NCI-H2227 treated with DMSO at 0.1 percent for 48 hours (cell line): ENCODE data around the gene USPL1.

Experiments used
- DNase-seq: peaks from one replicate; lab custom pipeline; 2025; lab: John Stamatoyannopoulos, UW

The USPL1 gene

DNA sequence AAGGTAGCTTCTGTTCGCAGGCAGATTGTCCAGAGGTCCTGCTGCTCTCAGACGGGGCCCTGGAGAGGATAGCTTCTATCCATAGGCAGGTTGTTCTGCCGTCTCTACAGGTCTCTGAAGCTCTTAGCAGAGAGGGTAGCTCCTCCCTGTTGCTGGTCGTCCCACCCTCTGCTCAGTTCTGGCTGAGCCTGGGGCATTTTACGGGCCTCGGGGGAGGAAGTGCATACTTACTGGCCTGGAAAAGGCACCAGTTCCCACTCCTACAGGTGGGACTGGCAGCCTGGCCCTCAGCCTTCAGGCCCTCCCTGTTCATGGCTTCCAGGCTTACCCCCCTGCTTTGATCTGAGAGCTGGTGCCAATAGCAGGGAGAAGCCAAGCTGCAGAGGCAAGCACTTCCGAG lies 42.3 kb downstream of the USPL1 start:
- no peak for DNase-seq

DNA sequence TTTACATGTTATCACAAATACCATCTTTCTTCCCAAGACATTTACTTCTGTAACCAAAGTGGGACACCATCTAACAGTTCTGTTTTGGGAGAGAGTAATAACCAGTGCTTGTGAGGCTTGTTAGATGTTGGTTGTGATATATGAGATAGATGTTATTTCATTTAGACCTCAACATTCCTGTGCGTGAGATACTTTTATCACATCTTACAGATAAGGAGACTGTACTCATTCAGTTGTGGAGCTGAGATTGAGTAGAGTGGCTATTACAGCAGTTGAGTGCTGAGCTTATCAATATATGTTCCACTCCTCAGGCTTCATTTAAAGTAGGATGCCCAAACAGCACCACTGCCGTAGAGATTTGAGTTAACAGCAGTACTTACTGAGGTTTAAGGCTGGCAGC lies 43.1 kb downstream of the USPL1 start:
- DNase-seq = no peak

DNA sequence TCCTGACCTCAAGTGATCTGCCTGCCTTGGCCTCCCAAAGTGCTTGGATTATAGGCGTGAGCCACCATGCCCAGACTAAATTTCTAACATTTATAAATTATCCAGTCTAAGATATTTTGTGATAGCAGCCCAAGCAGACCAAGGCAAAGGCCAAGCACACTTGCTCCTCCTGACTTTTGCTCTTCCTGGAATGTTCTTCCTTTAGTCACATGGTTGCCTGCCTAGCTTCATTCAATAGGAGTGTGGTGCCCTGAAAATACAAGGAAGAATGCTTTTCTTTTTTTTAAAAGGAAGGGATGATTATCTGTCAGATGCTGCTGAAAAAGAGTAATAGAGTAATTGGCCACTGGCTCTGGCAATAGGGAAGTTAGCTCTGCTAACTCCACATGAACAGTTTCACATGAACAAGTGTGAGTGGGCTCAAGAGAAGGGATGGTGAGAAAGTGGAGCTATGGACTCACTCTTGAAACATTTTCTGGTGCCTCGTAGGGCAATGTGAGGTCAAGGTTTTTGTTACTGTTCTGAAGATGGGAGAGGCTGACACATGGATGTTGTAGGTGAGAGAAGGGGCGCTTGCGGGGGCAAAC lies 47.1 kb downstream of the USPL1 start:
- no peak for DNase-seq

DNA sequence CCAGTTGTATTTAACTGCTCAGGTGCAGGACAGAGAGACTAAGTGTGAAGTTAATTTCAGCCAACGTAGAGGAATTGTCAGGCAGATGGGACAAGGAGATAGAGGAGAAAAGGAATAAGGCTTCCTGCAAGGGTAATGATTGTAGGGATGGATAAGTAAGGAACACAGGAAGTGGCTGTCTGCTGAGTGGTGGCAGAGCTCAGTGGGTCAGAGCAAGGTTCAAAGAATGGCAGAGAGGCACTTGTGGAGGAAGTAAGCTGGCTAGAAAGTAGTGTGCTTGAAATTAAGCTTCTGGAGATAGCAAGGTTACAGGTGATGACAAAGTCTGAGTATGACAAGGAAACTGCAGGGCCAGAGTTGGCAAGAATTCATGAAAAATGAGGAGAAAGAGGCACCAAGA lies 47.9 kb downstream of the USPL1 start:
- DNase-seq = no peak

DNA sequence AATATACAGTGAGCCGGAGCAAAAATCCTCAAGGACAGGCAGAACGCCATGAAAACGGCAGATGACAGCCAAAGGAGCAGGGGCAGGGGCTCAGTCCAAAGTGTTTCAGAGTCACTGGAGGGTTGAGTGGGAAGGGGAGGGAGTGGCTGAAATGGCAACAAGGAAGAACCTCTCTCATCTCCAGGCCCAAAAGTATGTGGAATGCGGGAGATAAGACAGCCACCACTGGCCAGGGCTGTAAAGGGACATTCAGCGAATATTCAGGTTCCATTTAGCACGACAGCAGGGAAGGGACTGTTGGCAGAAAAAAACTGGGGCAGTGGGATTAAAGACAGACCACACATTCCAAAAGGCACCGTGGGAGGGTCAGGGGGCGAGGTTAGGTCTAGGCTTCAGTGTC lies 48.4 kb downstream of the USPL1 start:
- no peak for DNase-seq

DNA sequence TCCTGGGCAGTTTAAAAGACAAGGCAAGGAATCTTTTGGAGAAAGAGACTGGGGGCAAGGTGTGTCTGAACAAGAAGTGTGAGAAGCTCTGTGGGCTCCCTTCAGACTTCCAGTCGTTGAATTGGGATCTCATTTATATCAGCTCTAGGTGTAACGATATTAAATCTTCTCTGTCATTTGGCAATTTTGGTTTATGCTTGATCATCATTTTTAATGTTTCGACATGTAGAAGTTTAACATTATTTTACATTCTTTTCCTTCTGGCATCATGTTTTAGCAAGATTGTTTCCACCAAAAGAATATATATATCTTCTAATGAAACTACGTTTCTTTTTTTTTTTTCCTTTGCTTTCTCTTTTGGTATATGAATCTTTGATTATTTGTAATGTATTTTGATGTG lies 49.3 kb downstream of the USPL1 start:
- no peak for DNase-seq

DNA sequence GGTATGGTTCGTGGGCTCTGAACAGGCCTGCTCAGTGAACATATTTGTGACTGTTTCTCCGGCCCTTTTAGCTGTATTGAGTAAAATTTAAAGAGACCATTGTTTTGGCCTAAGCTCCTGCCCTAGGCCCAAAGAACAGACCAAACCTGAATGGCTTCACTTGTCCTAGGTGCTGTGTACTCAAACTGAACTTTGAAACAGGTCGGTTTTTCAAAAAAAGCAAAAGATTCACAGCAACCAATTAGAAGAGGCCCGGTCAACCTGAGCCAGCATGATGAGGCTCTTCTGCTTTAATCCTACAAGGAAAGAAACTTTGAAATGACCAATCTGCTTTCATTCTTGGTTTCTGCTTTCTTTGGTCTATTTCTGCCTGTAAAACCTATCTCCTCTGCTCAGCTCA lies 50.6 kb downstream of the USPL1 start:
- no peak for DNase-seq

DNA sequence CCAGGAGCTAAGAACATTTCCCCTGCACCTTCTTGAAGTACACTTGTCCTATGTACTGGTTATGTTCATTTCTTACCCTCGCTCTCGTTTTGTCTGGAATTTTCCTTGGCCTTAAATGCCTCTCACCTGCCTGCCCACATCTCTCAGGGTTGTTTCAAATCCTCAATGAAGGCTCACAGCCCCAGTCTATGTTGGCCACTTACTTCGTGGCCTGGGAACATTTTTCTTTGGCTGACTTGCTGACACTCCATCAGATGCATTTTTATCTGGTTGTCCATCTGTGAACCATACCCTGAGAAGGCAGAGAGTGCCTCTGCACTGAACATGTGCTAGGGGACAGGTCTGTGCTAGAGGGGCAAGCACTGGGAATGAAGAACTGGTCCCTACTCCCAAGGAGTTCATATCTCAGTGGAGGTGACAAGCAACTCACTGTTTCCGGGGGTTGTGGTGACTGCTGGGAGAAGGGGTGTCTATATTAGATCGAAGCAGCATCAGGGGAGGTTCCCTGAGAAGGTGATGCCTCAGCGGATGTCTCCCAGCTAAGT lies 53.6 kb downstream of the USPL1 start:
- DNase-seq = no peak

DNA sequence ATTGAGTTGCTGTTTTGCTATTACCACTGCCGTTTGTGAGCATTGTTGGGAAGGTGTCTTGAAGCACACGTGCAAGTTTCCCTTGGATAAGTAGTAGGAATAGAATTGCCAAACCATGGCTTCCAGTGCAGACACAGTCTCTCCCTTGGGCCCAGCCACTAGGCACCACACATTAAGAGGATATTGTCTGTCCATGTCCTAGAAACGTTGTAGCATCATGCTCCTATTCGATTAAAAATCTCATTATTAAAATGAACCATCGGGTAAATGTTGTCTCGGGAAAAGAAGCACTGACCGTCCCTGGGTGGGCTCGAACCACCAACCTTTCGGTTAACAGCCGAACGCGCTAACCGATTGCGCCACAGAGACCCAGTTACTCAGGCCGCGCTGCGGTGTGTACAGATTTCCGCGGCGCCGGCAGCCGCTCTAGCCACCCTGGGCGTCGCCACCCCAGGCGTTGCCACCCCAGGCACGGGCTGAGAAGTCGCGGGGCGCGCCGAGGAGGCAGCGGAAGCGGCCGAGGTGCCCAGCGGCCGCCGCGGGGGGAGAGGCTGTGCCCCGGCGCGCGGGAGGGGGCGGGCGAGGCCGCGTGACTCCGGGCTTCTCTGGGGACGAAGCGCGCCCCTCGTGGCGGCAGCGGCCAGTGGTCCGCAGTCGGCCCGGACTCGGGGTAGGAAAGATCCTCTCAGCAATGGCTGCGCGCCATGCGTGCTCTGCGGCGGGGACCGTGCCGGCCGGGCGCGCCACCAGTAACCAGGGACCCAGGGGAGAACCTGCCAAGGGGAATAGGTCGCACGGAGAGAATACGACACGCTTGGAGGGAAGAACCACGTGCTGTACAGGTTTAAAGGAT lies 56.2 kb downstream of the USPL1 start:
- peak; percentile 76 for DNase-seq

DNA sequence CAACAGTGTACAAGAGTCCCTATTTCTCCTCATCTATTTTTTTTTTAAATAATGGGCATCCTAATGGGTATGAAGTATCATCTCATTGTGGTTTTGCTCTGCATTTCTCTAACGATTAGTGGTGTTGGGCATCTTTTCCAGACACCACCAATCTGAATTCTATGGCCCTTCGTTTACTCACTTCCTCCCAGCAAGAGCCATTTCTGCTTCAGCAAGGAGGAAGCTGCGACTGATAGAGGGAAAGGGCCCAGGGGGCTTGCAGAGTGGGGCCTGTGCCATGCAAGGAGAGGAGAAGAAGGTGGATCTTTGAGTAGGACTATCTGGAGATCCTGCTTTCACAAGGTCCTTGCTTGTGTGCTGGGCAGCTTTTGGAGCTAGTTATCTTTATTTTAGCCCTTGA lies 58.0 kb downstream of the USPL1 start:
- DNase-seq = no peak

DNA sequence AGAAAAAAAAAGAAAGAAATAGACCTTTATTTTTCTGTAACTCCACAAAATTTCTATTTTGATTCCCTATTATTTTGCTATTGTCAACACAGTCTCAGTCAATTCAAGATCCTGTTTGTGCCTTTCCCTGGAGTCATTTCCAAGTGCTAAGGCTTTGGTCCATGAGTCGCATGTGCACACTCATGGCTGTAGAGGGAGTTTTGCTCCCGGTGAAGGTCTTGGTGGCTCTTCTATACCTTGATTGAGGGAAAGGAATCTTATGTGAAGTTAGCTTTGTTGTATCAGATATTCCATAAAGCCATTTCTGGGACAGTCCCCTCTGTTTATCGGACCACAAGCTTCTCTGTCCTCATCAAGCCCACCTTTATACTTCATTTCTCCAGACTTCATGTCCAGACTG lies 59.0 kb downstream of the USPL1 start:
- no peak for DNase-seq

DNA sequence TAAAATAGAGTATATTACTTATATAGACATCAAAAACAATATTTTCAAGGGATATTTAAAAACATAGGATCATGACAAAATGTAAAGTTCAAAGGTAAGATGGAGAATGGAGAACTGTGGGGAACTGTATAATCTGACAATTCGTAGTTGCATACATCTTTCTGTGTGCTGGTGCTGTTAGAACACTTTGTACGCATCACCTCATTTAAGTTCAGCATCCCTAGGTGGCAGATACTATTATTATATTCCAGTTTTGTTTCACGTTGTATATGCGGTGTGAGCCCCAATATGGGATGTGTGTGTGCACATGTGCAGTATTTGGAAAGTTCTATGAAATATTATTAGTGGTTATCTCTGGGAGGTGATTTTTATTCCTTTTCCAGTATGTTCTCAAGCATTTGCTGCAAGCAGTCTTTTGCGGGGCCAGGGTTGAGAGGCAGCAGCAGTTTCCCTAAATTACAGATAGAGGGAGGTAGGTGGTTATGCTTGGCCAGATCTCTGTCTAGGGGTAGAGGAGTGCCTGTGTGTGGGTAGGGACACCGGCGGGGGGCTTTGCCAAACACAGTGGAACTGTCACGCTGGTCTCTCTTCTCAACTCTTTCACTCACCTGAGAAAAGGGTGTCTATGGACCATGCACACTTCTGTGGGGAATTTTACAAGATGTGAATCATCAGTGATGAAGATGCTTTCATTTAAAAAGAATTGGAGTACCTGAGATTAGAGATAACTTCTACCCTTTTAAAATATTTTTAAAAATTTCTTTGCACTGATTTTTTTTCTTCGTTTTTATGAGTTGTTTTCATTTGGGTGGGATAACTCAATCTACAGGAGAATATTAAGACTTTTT lies 62.0 kb downstream of the USPL1 start:
- peak; percentile 4 for DNase-seq

DNA sequence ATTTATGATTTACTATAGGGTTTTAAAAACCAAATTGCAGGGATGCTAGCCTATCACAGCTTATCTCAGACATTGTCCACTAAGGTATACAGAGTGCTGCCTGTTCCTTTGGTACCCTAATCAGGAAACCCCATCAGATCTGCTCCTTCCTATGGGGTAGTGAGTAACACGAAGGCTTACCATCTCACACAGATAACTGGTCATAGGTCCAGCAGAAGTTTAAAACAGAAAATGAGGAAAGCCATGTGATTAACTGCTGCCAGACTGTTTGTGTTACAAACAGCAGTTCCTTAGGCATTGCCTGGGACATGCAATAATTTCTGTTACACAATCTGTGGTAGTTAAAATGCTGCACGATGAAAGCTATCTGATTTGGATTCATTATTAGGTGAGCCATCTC lies 64.1 kb downstream of the USPL1 start:
- DNase-seq = no peak

DNA sequence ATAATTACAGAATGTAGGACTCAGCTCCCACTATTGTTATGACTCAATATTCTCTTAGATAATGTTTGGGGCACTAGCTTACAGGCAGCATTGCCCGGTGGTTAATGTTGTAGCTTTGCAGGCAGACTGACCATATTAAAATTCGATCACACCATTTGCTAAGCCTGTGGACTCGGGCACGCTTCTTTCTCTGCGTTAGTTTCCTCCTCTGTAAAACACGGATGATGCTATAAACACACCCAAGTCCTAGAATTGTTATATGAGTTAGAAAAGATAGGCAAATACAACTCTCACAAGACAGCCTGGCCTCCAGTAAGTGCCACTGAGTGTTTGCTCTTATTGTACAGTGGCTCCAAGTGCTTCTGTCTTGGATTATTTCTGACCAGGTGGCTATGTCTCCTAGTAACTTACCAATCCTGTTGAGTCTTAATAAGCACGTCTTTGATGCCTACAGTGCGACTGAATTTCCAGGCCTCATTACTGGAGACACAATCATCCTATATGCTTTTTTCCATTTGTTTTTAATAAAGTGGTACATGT lies 67.7 kb downstream of the USPL1 start:
- no peak for DNase-seq

DNA sequence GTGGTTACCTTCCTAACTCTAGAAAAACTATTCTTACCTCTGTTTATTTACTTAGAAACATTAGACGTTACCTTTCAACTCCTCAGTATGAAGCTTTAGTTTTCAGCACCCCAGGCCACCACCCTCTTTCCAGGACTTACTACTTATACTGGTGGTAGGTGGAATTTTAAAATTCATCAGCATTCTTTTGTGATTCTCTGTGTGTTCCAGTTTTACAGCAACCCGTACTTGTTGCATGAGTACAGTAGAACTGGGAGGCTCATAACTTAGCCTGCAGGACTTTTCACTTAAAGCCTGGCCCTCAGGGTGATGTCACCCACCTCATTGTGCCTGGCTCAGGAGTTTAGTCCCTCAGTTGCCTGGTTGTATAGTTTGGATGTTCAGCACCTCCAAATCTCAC lies 68.3 kb downstream of the USPL1 start:
- no peak for DNase-seq

DNA sequence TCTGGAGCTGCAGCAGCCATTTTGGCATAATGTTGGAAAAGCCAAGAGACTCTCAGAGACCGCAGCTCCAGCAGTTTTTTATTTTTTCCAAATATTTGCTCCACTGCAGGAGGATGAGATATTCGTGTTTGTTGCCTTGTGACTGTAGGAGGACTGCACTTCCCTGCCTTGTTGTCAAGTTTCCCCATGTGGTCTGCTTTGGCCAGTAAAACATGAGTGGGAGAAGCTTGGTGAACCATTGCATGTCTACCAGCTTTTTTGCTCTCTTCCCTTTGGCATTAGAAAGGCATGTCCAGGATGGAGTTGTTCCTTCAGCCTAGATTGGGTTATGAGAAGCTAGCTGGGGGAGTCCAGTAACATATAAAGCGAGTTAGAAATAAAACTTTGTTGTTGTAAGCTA lies 69.9 kb downstream of the USPL1 start:
- DNase-seq = no peak

DNA sequence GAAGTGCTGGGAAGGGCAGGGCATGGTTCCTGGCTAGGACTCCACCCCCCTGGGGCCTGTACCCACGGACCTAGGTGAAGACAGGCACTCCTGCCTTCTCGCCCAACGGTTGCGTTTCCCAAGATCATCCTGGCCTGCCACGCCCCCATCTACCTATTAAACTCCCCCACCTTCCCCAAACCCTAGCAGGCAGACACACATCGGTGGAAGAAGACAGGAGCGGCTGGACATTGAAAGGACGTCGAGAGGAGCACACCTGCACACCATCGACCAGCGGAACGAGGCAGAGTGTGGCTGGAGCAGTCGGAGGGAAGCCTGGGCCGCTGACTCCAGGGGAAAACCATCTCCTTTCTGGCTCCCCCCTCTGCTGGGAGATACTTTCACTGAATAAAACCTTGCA lies 72.0 kb downstream of the USPL1 start:
- no peak for DNase-seq

DNA sequence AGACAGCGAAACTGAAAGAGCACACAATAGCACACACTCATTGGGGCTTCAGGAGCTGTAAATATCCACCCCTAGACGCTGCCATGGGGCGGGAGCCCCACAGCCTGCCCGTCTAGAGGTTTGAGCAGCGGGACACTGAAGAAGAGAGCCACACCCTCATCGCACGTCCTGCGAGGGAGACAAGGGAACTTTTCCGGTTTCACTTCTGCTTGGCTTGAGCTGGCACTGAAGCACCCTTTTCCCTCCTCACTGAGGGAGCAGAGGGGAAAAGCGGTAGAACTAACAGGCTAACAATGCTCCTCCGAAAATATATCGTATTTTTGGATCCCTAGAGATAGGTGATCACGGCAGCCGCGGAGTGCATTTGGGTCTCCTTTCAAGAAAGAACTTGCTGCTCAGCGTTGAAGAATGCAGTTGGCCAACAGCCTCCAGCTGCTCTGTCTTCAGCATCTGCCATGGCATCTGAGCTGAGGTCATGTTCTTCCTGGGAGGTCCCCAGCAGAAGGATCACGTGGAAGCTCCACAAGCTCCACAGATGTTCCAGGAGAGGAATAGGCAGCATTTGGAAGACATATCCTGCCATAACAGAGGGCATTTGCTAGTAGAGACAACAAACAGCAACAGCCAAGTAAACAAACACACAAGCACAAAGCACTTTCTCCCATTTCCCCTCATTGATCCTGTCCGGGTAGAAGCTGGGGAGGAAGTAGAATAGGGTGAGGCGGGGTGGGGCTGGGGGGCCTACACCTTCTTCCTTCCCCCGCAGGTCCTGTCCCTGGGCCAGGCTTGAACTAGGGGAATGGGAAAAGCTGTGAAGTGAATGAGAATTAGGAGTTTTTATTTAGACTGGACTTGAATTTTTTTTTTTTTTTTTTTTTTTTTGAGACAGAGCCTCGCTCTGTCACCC lies 72.8 kb downstream of the USPL1 start:
- no peak for DNase-seq

DNA sequence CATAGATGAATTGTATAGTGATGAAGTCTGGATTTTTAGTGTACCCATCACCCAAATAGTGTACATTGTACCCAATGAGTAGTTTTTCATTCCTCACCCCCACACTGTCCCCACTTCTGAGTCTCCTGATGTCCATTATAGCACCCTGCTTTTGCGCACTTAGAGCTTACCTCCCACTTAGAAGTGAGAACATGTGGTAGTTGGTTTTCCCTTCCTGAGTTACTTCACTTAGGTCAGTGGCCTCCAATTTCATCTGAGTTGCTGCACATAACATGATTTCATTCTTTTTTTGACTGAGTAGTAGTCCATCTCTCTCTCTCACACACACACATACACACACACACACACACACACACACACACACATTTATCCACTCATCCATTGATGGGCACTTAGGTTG lies 74.4 kb downstream of the USPL1 start:
- DNase-seq = no peak

DNA sequence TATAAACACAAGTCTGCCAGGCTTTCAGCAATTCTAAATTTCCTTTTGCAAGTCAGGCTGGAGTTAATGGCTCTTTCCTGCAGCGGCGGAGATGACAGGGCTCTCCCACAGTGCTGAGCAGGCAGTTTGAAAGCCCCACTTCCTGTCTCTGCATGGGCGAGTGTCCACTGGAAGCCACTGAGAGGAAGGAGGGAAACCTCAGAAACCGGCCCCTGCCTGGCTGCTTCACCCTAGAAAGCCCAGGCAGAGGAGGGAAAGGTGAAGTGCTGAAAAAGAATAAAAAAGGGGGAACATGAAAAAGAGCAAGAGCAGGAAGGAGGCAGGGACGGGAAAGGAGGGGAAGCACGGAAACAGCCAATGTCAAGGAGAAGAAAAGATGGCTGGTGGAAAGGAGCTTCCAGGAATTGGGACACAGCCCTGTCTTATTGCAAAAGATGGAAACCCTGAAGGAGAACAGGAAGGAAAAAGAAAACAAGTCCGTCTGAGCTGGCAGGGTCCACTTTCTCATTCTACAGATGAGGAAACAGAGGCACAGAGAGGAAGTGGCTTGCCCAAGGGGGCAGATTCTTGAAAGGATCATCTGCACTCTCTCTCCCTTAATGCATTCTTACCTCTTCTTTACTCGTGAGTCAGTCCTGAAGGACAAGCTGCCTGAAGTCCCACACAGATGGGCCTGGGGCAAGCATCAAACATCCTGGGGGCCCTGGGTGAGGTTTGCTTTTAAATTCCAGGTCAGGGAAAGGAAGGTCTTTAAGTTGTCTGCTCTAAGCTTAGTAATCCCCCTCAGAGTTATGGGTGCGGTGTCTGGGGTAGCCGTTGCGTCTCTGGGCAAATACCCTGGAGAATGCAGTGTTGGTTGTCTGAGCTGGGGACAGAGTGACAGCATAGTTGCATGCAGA lies 78.8 kb downstream of the USPL1 start:
- DNase-seq = no peak
